ENCODE measurements around the gene TPRN. TPM values are rescaled to one million over a fixed set of nuclear protein-coding genes. Genes with fewer than 3 reads are reported as not detected.

Gene TPRN
- polyA plus RNA-seq, 1 experiment = 2.8 TPM

GRCh38 chr9:137191245-137191644 lies 9.3 kb downstream of the TPRN start:
- Histone ChIP-seq H3K4me3 (ENCODE audit: low read depth, low read length) (no peak overlapping the region), H3K27me3 (ENCODE audit: control insufficient read depth, insufficient read depth, low read length) (no peaks in the 10 kb centered on the region), H3K9me3 (ENCODE audit: control insufficient read depth, insufficient read depth, low read length) (no peaks in the 10 kb centered on the region; the same call in 1 of the 2 replicates), H3K27ac (ENCODE audit: low read depth, low read length) (no peak overlapping the region)
- TF ChIP-seq, protein P1, sequence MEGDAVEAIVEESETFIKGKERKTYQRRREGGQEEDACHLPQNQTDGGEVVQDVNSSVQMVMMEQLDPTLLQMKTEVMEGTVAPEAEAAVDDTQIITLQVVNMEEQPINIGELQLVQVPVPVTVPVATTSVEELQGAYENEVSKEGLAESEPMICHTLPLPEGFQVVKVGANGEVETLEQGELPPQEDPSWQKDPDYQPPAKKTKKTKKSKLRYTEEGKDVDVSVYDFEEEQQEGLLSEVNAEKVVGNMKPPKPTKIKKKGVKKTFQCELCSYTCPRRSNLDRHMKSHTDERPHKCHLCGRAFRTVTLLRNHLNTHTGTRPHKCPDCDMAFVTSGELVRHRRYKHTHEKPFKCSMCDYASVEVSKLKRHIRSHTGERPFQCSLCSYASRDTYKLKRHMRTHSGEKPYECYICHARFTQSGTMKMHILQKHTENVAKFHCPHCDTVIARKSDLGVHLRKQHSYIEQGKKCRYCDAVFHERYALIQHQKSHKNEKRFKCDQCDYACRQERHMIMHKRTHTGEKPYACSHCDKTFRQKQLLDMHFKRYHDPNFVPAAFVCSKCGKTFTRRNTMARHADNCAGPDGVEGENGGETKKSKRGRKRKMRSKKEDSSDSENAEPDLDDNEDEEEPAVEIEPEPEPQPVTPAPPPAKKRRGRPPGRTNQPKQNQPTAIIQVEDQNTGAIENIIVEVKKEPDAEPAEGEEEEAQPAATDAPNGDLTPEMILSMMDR (IDR thresholded peaks at IDR 0.05; ENCODE audit: low read depth, low read length) = no peak
- ChIA-PET POLR2A (no interaction called here), CTCF (no interaction called here)
- no peak for DNase-seq (ENCODE audit: low read depth, low spot score)

GRCh38 chr9:137190315-137190856 lies 10.2 kb downstream of the TPRN start:
- Histone ChIP-seq H3K27me3 (ENCODE audit: control insufficient read depth, insufficient read depth, low read length) (no peaks in the 10 kb centered on the region), H3K27ac (ENCODE audit: low read depth, low read length) (no peak overlapping the region), H3K4me3 (ENCODE audit: low read depth, low read length) (no peak overlapping the region), H3K9me3 (ENCODE audit: control insufficient read depth, insufficient read depth, low read length) (no peaks in the 10 kb centered on the region; the same call in 1 of the 2 replicates)
- DNase-seq (ENCODE audit: low read depth, low spot score) = no peak
- ChIA-PET POLR2A (interaction anchor here (3.2 kb wide), 1 partner anchor 10 kb away, joined by 38 read pairs; the partner anchor contains the start of gene TPRN), CTCF (interaction anchor here (1.7 to 3.7 kb wide), 2 partner anchors 14 to 46 kb away, joined by 8 to 17 read pairs; no protein-coding TSS in a partner anchor)
- TF ChIP-seq, protein P1 (IDR thresholded peaks at IDR 0.05; ENCODE audit: low read depth, low read length) = no peak

GRCh38 chr9:137189297-137190295 lies 10.9 kb downstream of the TPRN start:
- H3K9me3 ChIP-seq (ENCODE audit: control insufficient read depth, insufficient read depth, low read length) = no peaks in the 10 kb centered on the region; the same call in 1 of the 2 replicates
- DNase-seq (ENCODE audit: low read depth, low spot score) = no peak
- ChIA-PET POLR2A (interaction anchor here (0.5 to 3.2 kb wide), 24 partner anchors 9 to 306 kb away, joined by 3 to 38 read pairs (median 5); partner anchors contain the start of genes EXD3, MAN1B1, NDOR1 and NELFB), CTCF (interaction anchor here (0.5 to 3.7 kb wide), 10 partner anchors 8 to 71 kb away, joined by 3 to 17 read pairs (median 6); partner anchors contain the start of genes RNF224 and TPRN)
- H3K27ac ChIP-seq (ENCODE audit: low read depth, low read length) = peak overlapping the region; percentile 96
- peak overlapping the region; percentile 94 for H3K4me3 ChIP-seq (ENCODE audit: low read depth, low read length)
- H3K27me3 ChIP-seq (ENCODE audit: control insufficient read depth, insufficient read depth, low read length) = no peaks in the 10 kb centered on the region
- TF ChIP-seq, protein P1 (IDR thresholded peaks at IDR 0.05; ENCODE audit: low read depth, low read length) = no peak

DNA sequence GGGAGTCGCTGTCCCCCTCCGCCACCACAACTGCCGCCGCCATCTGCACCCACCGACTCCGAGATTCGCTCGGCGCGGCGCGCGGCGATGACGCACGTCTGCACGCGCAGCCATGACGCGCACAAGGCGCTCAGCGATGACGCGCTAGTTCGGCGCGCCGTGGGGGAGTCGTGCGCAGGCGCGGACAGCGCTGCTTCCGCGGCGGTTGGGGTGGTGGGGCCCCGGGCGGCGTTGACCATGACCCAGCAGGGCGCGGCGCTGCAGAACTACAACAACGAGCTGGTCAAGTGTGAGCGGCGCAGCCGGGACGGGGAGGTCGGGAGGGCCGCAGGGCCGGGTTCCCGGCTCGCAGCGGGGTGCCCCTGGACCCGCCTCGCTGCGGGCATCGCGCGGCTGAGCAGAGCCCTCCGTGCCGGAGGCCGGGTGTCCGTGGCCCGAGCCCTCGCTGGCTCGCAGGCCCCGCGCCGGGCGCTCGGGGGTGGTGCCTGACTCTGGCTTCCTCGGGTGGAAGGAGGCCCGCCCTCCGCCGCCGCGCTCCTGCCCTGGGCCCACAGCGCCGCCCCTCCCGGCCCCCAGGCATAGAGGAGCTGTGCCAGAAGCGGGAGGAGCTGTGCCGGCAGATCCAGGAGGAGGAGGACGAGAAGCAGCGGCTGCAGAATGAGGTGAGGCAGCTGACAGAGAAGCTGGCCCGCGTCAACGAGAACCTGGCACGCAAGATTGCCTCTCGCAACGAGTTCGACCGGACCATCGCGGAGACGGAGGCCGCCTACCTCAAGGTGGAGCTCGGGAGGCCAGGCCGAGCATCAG lies 11.8 kb downstream of the TPRN start, which contains the start of the genes ANAPC2 and SSNA1:
Gene ANAPC2, minus strand, starts transcription at position 71 of the 807 bp plus-strand sequence. Its CDS starts 28 bp downstream, at position 43.
Gene SSNA1, plus strand, starts transcription at position 187 of the 807 bp plus-strand sequence. Its CDS starts 51 bp downstream, at position 238.
- DNase-seq (ENCODE audit: low read depth, low spot score) = peak; percentile 81
- TF ChIP-seq, protein P1 (IDR thresholded peaks at IDR 0.05; ENCODE audit: low read depth, low read length) = peak; percentile 58
- Histone ChIP-seq H3K4me3 (ENCODE audit: low read depth, low read length) (peak within 1 kb of the TSS; percentile 94), H3K9me3 (ENCODE audit: control insufficient read depth, insufficient read depth, low read length) (no peaks in the 10 kb centered on the region; the same call in 1 of the 2 replicates), H3K27ac (ENCODE audit: low read depth, low read length) (peak within 1 kb of the TSS; percentile 96), H3K27me3 (ENCODE audit: control insufficient read depth, insufficient read depth, low read length) (no peaks in the 10 kb centered on the region)
- ChIA-PET CTCF (interaction anchor here (0.5 to 3.7 kb wide), 10 partner anchors 9 to 70 kb away, joined by 3 to 17 read pairs (median 6); partner anchors contain the start of genes RNF224 and TPRN), POLR2A (interaction anchor here (0.5 to 3.2 kb wide), 24 partner anchors 8 to 305 kb away, joined by 3 to 38 read pairs (median 5); partner anchors contain the start of genes EXD3, MAN1B1, NDOR1 and NELFB)

All from AG04450 (cell line).